AG04450 (cell line): Measurements from ENCODE around the gene OXNAD1. TPM values are rescaled to one million over a fixed set of nuclear protein-coding genes. Genes with fewer than 3 reads are reported as not detected.

ENCODE experiments used
- CTCF ChIA-PET: fragments of 300-600, 350-600 bp; formaldehyde crosslinking; extraction: SDS; loops from one replicate; lab custom pipeline; 2022; ENCODE audit warnings: antibody characterized with exemption, inconsistent platforms; lab: Charles Lee
- POLR2A ChIA-PET: fragments of 350-600 bp; formaldehyde crosslinking; extraction: SDS; loops from one replicate; lab custom pipeline; 2021; ENCODE audit warnings: antibody characterized with exemption, inconsistent platforms; lab: Yijun Ruan, JAX
- DNase-seq: peaks from one replicate; pipeline ENCODE4 v3.0.0-alpha.2; 2011; ENCODE audit warnings: low read depth, low spot score
- H3K27ac ChIP-seq: one replicate; pipeline ENCODE4 v1.5.1; 2012; ENCODE audit warnings: low read depth, low read length, control low read depth
- H3K27me3 ChIP-seq: one replicate; pipeline ENCODE4 v1.6.0; 2012; ENCODE audit warnings: low read length; ENCODE audit not compliant: control insufficient read depth, insufficient read depth
- H3K4me3 ChIP-seq: 2 replicates; pipeline ENCODE4 v1.5.1; 2011; ENCODE audit warnings: mild to moderate bottlenecking, low read depth, low read length, control low read depth
- H3K9me3 ChIP-seq: 2 replicates; pipeline ENCODE4 v1.5.1; 2012; ENCODE audit warnings: low read length; ENCODE audit not compliant: control insufficient read depth, insufficient read depth
- CTCF ChIP-seq: IDR thresholded peaks from 2 replicates; pipeline ENCODE4 v1.5.1; 2011; ENCODE audit warnings: low read depth, low read length, control low read depth, inconsistent platforms
- polyA plus RNA-seq: library from polyadenylated mRNA; depleted of rRNA; stranded (reverse); fragments of >200 nt; gene quantifications from 2 replicates; pipeline ENCODE4 v1.2.3, GENCODE V29; 2011

OXNAD1 gene
- polyA plus RNA-seq, 1 experiment = 9.0 TPM

GRCh38 chr3:16245609-16246008 lies 19.4 kb upstream of the OXNAD1 start:
- no peaks in the 10 kb centered on the region for H3K9me3 ChIP-seq
- no peak overlapping the region for H3K4me3 ChIP-seq
- no peak overlapping the region for H3K27ac ChIP-seq
- POLR2A ChIA-PET = no interaction called here
- CTCF ChIA-PET = interaction anchor here (0.7 to 1.6 kb wide), 5 partner anchors 67 to 430 kb away, joined by 3 to 12 read pairs (median 4); no protein-coding TSS in a partner anchor
- no peak for DNase-seq
- H3K27me3 ChIP-seq = no peaks in the 10 kb centered on the region
- TF ChIP-seq CTCF = no peak

- POLR2A ChIA-PET = interaction anchor here (0.6 kb wide), 1 partner anchor 435 kb away, joined by 4 read pairs; no protein-coding TSS in a partner anchor
- CTCF ChIA-PET = interaction anchor here (0.6 to 2.3 kb wide), 19 partner anchors 12 to 466 kb away, joined by 3 to 24 read pairs (median 5); no protein-coding TSS in a partner anchor
- peak; percentile 93 for TF ChIP-seq CTCF
- no peaks in the 10 kb centered on the region for H3K9me3 ChIP-seq
- H3K27ac ChIP-seq = no peak overlapping the region
- no peak overlapping the region for H3K4me3 ChIP-seq
- no peaks in the 10 kb centered on the region for H3K27me3 ChIP-seq
- peak; percentile 71 for DNase-seq
These were observed 17.5 kb upstream of the OXNAD1 start for GRCh38 chr3:16247282-16248061.

- H3K9me3 ChIP-seq = no peaks in the 10 kb centered on the region
- no peak overlapping the region for H3K4me3 ChIP-seq
- CTCF ChIA-PET = interaction anchor here (0.5 to 2.3 kb wide), 21 partner anchors 8 to 465 kb away, joined by 3 to 24 read pairs (median 5); no protein-coding TSS in a partner anchor
- H3K27ac ChIP-seq = no peak overlapping the region
- TF ChIP-seq CTCF = no peak
- no peaks in the 10 kb centered on the region for H3K27me3 ChIP-seq
- no peak for DNase-seq
- POLR2A ChIA-PET = interaction anchor here (0.6 kb wide), 1 partner anchor 437 kb away, joined by 4 read pairs; no protein-coding TSS in a partner anchor
These were observed 16.5 kb upstream of the OXNAD1 start for GRCh38 chr3:16248556-16248955.

GRCh38 chr3:16249336-16249735 lies 15.7 kb upstream of the OXNAD1 start:
- no peak overlapping the region for H3K4me3 ChIP-seq
- H3K27ac ChIP-seq = no peak overlapping the region
- peak; percentile 63 for TF ChIP-seq CTCF
- no peaks in the 10 kb centered on the region for H3K9me3 ChIP-seq
- H3K27me3 ChIP-seq = no peaks in the 10 kb centered on the region
- ChIA-PET CTCF (no interaction called here), POLR2A (no interaction called here)
- no peak for DNase-seq

GRCh38 chr3:16249886-16250285 lies 15.1 kb upstream of the OXNAD1 start:
- Histone ChIP-seq H3K27ac (no peak overlapping the region), H3K9me3 (no peaks in the 10 kb centered on the region), H3K27me3 (no peaks in the 10 kb centered on the region), H3K4me3 (no peak overlapping the region)
- DNase-seq = no peak
- POLR2A ChIA-PET = no interaction called here
- TF ChIP-seq CTCF = no peak
- CTCF ChIA-PET = no interaction called here
